HepG2 (cell line): Measurements from ENCODE around the gene TUNAR. TPM values are rescaled to one million over a fixed set of nuclear protein-coding genes. Genes with fewer than 3 reads are reported as not detected.

Source experiments
- ATAC-seq: fragments of 200-7000 bp; cut with Tn5 transposase; 3 replicates; pipeline ENCODE4 v1.9.1; 2020; ENCODE audit warnings: mild to moderate bottlenecking, moderate library complexity
- BruUV-seq: library from RNA; stranded (reverse); fragments of 400-500 nt; replicated peaks from 2 replicates; lab custom pipeline; 2021; lab: Mats Ljungman, UMichigan
- CTCF ChIA-PET: fragments of 300-600 bp; formaldehyde crosslinking; extraction: SDS; loops from one replicate; lab custom pipeline; 2021; ENCODE audit warnings: low total read pairs, inconsistent platforms, low intra/inter-chr PET ratio; lab: Yijun Ruan, JAX
- POLR2A ChIA-PET: fragments of 350-600 bp; sonication (Branson Sonifier 250); formaldehyde crosslinking; loops from one replicate; lab custom pipeline; 2020; ENCODE audit warnings: antibody characterized with exemption, inconsistent platforms; lab: Yijun Ruan, JAX
- DNase-seq: peaks from one replicate; pipeline ENCODE4 v3.0.0-alpha.2; 2015; ENCODE audit warnings: low spot score
- FAIRE-seq: peaks from 3 replicates; lab custom pipeline; 2011; peaks lifted over from hg19 to GRCh38; lab: Jason Lieb, UNC
- H2AFZ ChIP-seq: one replicate; pipeline ENCODE4 v1.6.1; 2011; ENCODE audit warnings: low read length, inconsistent platforms
- H3K27ac ChIP-seq: fragments of 300-600 bp; 3 replicates; pipeline ENCODE4 v1.8.0; 2011; ENCODE audit warnings: mixed run types, mild to moderate bottlenecking, mixed read lengths, low read length, inconsistent platforms; ENCODE audit not compliant: insufficient read depth; ENCODE audit errors: extremely low read length
- H3K27me3 ChIP-seq, 2 experiments: fragments of 200-600 bp in 1 of 2; 2 replicates in 1 of 2; 3 replicates in 1 of 2; pipeline versions ENCODE4 v1.6.0 to v1.8.0; 2011; ENCODE audit warnings: low read length in 2 of 2, mild to moderate bottlenecking in 2 of 2, moderate library complexity in 2 of 2, inconsistent platforms in 1 of 2; ENCODE audit not compliant: insufficient read depth in 2 of 2, control insufficient read depth in 1 of 2
- H3K36me3 ChIP-seq, 2 experiments: fragments of 200-600 bp in 1 of 2; replicated peaks in 1 of 2; 2 replicates in 1 of 2; 3 replicates in 1 of 2; pipeline versions ENCODE4 v1.5.1 to v1.8.0; 2011; ENCODE audit warnings: low read length in 2 of 2, inconsistent platforms in 1 of 2; ENCODE audit not compliant: insufficient read depth in 2 of 2, control insufficient read depth in 1 of 2
- H3K4me1 ChIP-seq: 2 replicates; pipeline ENCODE4 v1.5.1; 2012; ENCODE audit warnings: low read length, inconsistent platforms; ENCODE audit not compliant: insufficient read depth
- H3K4me2 ChIP-seq: 2 replicates; pipeline ENCODE4 v1.6.0; 2011; ENCODE audit warnings: low read depth, low read length, inconsistent platforms
- H3K4me3 ChIP-seq, 3 experiments: fragments of 200-600 bp in 1 of 3; sonication (generic), shearing (Covaris generic) in 1 of 3; replicated peaks in 1 of 3; 2 replicates each; pipeline ENCODE4 v1.5.1; 2011 to 2016; ENCODE audit warnings: low read length in 3 of 3, inconsistent platforms in 2 of 3, low read depth in 2 of 3, mild to moderate bottlenecking in 2 of 3, control low read depth in 1 of 3, mixed read lengths in 1 of 3; ENCODE audit not compliant: insufficient read depth in 1 of 3
- H3K79me2 ChIP-seq: one replicate; pipeline ENCODE4 v1.6.1; 2011; ENCODE audit warnings: low read length, inconsistent platforms; ENCODE audit not compliant: insufficient read depth
- H3K9ac ChIP-seq: 2 replicates; pipeline ENCODE4 v1.6.0; 2011; ENCODE audit warnings: mild to moderate bottlenecking, low read depth, low read length, inconsistent platforms; ENCODE audit not compliant: insufficient read depth
- H3K9me3 ChIP-seq: 2 replicates; pipeline ENCODE4 v1.5.1; 2012; ENCODE audit warnings: mild to moderate bottlenecking, low read length
- H4K20me1 ChIP-seq: 2 replicates; pipeline ENCODE4 v1.6.0; 2011; ENCODE audit warnings: inconsistent platforms, mild to moderate bottlenecking, low read length, moderate library complexity; ENCODE audit not compliant: insufficient read depth
- HINFP ChIP-seq: sonication (generic); formaldehyde crosslinking; IDR thresholded peaks from 2 replicates; pipeline ENCODE4 v1.4.0; 2020; ENCODE audit warnings: low read depth, mild to moderate bottlenecking, missing genetic modification reagents
- REST ChIP-seq, 2 experiments: IDR thresholded peaks; 2 replicates each; pipeline ENCODE4 v1.6.1; 2011 to 2012; ENCODE audit warnings: low read length in 2 of 2, borderline replicate concordance in 1 of 2, low read depth in 1 of 2, mild to moderate bottlenecking in 1 of 2, moderate library complexity in 1 of 2
- STAT5B ChIP-seq: sonication (generic); formaldehyde crosslinking; IDR thresholded peaks from 2 replicates; pipeline ENCODE4 v1.4.0; 2020; ENCODE audit warnings: missing genetic modification reagents
- ZNF160 ChIP-seq: sonication (generic); formaldehyde crosslinking; IDR thresholded peaks from 2 replicates; pipeline ENCODE4 v1.8.0; 2022; ENCODE audit warnings: mild to moderate bottlenecking, inconsistent platforms, missing genetic modification reagents
- ZNF629 ChIP-seq: sonication (generic); formaldehyde crosslinking; conservative IDR thresholded peaks from 2 replicates; pipeline ENCODE4 v1.5.0; 2020; ENCODE audit warnings: missing genetic modification reagents
- ZNF670 ChIP-seq: sonication (generic); formaldehyde crosslinking; IDR thresholded peaks from 2 replicates; pipeline ENCODE4 v1.8.0; 2022; ENCODE audit warnings: mild to moderate bottlenecking, missing genetic modification reagents, borderline replicate concordance
- ZNF777 ChIP-seq: sonication (generic); formaldehyde crosslinking; IDR thresholded peaks from 2 replicates; pipeline ENCODE4 v1.4.0; 2020; ENCODE audit warnings: missing genetic modification reagents
- WGBS: methylation state at CpG from one replicate; pipeline ENCODE4 v1.1.6; 2017; ENCODE audit warnings: low lambda C conversion rate; 5-methylcytosine and 5-hydroxymethylcytosine counted together
- in situ Hi-C: cut with HindIII; loops from 2 replicates; pipeline ENCODE4 v1.10.0; 2017; ENCODE audit warnings: low pct_unique_long_range_greater_than_20kb; ENCODE audit not compliant: extremely low pct_ligation_motif_present
- intact Hi-C: fragments of 100-400 bp; cut with micrococcal nuclease; formaldehyde crosslinking; loops from one replicate; pipeline ENCODE4 v1.10.0; 2022; ENCODE audit not compliant: unreplicated experiment
- polyA plus RNA-seq, 8 experiments: library from polyadenylated mRNA; depleted of rRNA in 3 of 8; stranded (reverse) in 7 of 8; unstranded in 1 of 8; fragments of >200 nt; fragmentation: Illumina TruSeq in 4 of 8; extraction: Trizol in 4 of 8; gene quantifications; 2 replicates each; pipeline versions ENCODE4 v1.2.1 to v1.2.3, GENCODE V29; 2011 to 2016; ENCODE audit warnings: low read depth in 4 of 8, missing spikeins in 1 of 8, mixed read lengths in 1 of 8; ENCODE audit not compliant: insufficient read depth in 1 of 8
- total RNA-seq, 5 experiments: library from RNA; depleted of rRNA; stranded (reverse); fragments of >200 nt; fragmentation: Illumina TruSeq; extraction: Trizol; gene quantifications; 2 replicates each; pipeline ENCODE4 v1.2.3, GENCODE V29; 2016; ENCODE audit warnings: low read depth in 1 of 5
- TF ChIP-seq, protein P1 (sequence below): sonication (generic); formaldehyde crosslinking; IDR thresholded peaks from 2 replicates; pipeline ENCODE4 v1.4.0; 2020; ENCODE audit warnings: missing genetic modification reagents
- TF ChIP-seq, protein P2 (sequence below): sonication (generic); formaldehyde crosslinking; IDR thresholded peaks from 2 replicates; pipeline ENCODE4 v1.8.0; 2023; ENCODE audit warnings: mild to moderate bottlenecking, missing genetic modification reagents

The TUNAR gene
- total and polyA plus RNA-seq, 2 of the 13 experiments (the other 11 are each of a cell fraction or from before 2014, with no cell fraction given): not detected

DNA sequence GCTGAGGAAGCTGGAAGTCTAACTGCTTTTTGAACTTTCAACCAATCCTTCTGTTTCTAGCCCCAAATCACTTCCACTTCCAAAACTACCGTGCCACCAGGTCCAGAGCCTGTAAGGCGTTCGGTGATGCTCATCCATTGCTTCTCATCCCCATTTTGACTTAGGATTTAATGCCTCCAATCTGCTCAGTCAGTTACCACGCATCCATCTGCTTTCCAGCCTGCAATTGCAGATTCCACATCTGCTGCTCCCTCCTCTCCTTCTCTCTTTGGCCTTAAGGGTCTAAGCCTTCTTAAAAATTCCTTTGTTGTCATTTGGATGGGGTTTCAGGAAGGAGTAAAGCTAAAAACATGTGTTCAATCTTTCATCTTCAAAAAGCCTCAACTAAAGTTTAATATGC is 74.7 kb downstream of the TUNAR start (continued):
- TF ChIP-seq, protein P1, sequence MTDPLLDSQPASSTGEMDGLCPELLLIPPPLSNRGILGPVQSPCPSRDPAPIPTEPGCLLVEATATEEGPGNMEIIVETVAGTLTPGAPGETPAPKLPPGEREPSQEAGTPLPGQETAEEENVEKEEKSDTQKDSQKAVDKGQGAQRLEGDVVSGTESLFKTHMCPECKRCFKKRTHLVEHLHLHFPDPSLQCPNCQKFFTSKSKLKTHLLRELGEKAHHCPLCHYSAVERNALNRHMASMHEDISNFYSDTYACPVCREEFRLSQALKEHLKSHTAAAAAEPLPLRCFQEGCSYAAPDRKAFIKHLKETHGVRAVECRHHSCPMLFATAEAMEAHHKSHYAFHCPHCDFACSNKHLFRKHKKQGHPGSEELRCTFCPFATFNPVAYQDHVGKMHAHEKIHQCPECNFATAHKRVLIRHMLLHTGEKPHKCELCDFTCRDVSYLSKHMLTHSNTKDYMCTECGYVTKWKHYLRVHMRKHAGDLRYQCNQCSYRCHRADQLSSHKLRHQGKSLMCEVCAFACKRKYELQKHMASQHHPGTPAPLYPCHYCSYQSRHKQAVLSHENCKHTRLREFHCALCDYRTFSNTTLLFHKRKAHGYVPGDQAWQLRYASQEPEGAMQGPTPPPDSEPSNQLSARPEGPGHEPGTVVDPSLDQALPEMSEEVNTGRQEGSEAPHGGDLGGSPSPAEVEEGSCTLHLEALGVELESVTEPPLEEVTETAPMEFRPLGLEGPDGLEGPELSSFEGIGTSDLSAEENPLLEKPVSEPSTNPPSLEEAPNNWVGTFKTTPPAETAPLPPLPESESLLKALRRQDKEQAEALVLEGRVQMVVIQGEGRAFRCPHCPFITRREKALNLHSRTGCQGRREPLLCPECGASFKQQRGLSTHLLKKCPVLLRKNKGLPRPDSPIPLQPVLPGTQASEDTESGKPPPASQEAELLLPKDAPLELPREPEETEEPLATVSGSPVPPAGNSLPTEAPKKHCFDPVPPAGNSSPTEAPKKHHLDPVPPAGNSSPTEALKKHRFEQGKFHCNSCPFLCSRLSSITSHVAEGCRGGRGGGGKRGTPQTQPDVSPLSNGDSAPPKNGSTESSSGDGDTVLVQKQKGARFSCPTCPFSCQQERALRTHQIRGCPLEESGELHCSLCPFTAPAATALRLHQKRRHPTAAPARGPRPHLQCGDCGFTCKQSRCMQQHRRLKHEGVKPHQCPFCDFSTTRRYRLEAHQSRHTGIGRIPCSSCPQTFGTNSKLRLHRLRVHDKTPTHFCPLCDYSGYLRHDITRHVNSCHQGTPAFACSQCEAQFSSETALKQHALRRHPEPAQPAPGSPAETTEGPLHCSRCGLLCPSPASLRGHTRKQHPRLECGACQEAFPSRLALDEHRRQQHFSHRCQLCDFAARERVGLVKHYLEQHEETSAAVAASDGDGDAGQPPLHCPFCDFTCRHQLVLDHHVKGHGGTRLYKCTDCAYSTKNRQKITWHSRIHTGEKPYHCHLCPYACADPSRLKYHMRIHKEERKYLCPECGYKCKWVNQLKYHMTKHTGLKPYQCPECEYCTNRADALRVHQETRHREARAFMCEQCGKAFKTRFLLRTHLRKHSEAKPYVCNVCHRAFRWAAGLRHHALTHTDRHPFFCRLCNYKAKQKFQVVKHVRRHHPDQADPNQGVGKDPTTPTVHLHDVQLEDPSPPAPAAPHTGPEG (CRISPR knock-in tag): no peak
- TF ChIP-seq ZNF160 (CRISPR knock-in tag): no peak

GRCh38 chr14:95953111-95953724 is 76.6 kb downstream of the TUNAR start:
- WGBS: 0% methylated on average over 5 of the region's 8 CpGs
- POLR2A ChIA-PET: no interaction called here
- no peaks in the 10 kb centered on the region for H3K4me1 ChIP-seq
- H3K9ac ChIP-seq: no peak overlapping the region
- no peaks in the 10 kb centered on the region for H3K9me3 ChIP-seq
- no peaks in the 10 kb centered on the region for H4K20me1 ChIP-seq
- no TSS peak for BruUV-seq
- H3K4me2 ChIP-seq: no peak overlapping the region
- in situ Hi-C loops: no loop called here
- no peaks in the 10 kb centered on the region for H3K79me2 ChIP-seq
- CTCF ChIA-PET: no interaction called here
- no peak overlapping the region for H2AFZ ChIP-seq
- intact Hi-C loops: no loop called here
- H3K36me3 ChIP-seq: no peaks in the 10 kb centered on the region
- no peak overlapping the region for H3K27ac ChIP-seq
- H3K27me3 ChIP-seq: no peaks in the 10 kb centered on the region
- no peak for DNase-seq
- no peak for ATAC-seq
- no peak for FAIRE-seq
- H3K4me3 ChIP-seq: no peak overlapping the region
- TF ChIP-seq ZNF629 (CRISPR knock-in tag) (no peak), STAT5B (CRISPR knock-in tag) (no peak), HINFP (CRISPR knock-in tag) (no peak), ZNF777 (no peak), REST (IDR thresholded peaks at IDR 0.05; ENCODE audit: borderline replicate concordance in 1 of 2, low read depth in 1 of 2, low read length in 2 of 2) (peak; percentile 47 to 94), ZNF670 (CRISPR knock-in tag) (no peak)
- TF ChIP-seq, protein P2, sequence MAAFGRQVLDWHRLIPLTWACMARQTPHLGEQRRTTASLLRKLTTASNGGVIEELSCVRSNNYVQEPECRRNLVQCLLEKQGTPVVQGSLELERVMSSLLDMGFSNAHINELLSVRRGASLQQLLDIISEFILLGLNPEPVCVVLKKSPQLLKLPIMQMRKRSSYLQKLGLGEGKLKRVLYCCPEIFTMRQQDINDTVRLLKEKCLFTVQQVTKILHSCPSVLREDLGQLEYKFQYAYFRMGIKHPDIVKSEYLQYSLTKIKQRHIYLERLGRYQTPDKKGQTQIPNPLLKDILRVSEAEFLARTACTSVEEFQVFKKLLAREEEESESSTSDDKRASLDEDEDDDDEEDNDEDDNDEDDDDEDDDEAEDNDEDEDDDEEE (CRISPR knock-in tag): no peak
